Testis (tissue), 3 donors: ENCODE results near the gene TRIM46. TPM values are rescaled to one million over a fixed set of nuclear protein-coding genes. Genes with fewer than 3 reads are reported as not detected.

Source experiments
- microRNA counts, 2 donors: library from miRNA; unstranded; fragments of <30 nt; microRNA quantifications; one replicate each; lab custom pipeline; 2016
- polyA plus RNA-seq: library from polyadenylated mRNA; stranded (reverse); fragments of 350-450 nt; fragmentation: Illumina TruSeq; extraction: RNeasy Lipid Tissue Mini Kit (QIAGEN cat#74804); gene quantifications from one replicate; pipeline ENCODE4 v1.2.3, GENCODE V29; 2014; ENCODE audit warnings: low read depth, low replicate concordance; ENCODE audit not compliant: insufficient read depth
- small RNA-seq, 2 donors: library from RNA; depleted of rRNA; stranded (forward); fragments of <200 nt; gene quantifications; one replicate each; pipeline ENCODE3, GENCODE V24; 2016
- total RNA-seq, 2 donors: library from RNA; depleted of rRNA; stranded (reverse); fragments of >200 nt; gene quantifications; one replicate each; pipeline ENCODE4 v1.2.3, GENCODE V29; 2016

Gene TRIM46
- total and polyA plus RNA-seq, 3 donors from 2014 or later: 3.7 to 4.0 (median 3.9) TPM

MicroRNA genes within 50 kb of the gene (microRNA counts, 767-probe panel; counts per million panel counts)
- 0 to 152 counts per million in 2 donors for microRNA hsa-miR-92b-3p (lab: Ali Mortazavi, UCI)

Small RNAs within 50 kb of the gene (small RNA-seq; reads per million reads assigned to genes)
- 0 reads per million in 2 donors for gene HMGN2P18

Other genes starting within 250 kb of the TRIM46 start
- gene PMVK, start 237.1 kb upstream of the TRIM46 start, total RNA-seq: 10 to 100 TPM; 21.1 to 27.7 TPM
- 44.6 TPM for gene PMVK, start 237.1 kb upstream of the TRIM46 start, polyA plus RNA-seq
- 10 to 100 TPM; 84.1 to 87.1 TPM for gene PBXIP1, start 217.8 kb upstream of the TRIM46 start, total RNA-seq
- gene PBXIP1, start 217.8 kb upstream of the TRIM46 start, polyA plus RNA-seq: 111 TPM
- gene PYGO2, start 212.1 kb upstream of the TRIM46 start, total RNA-seq: 10 to 100 TPM; 31.0 to 34.9 TPM
- 33.2 TPM for gene PYGO2, start 212.1 kb upstream of the TRIM46 start, polyA plus RNA-seq
- gene SHC1, start 203.1 kb upstream of the TRIM46 start, total RNA-seq: 10 to 100 TPM; 47.9 to 59.3 TPM
- 49.0 TPM for gene SHC1, start 203.1 kb upstream of the TRIM46 start, polyA plus RNA-seq
- gene CKS1B, start 199.2 kb upstream of the TRIM46 start, total RNA-seq: 10 to 100 TPM; 45.5 to 84.3 TPM
- gene CKS1B, start 199.2 kb upstream of the TRIM46 start, polyA plus RNA-seq: 100 TPM
- 10 to 100 TPM; 26.5 to 35.0 TPM for gene FLAD1, start 190.5 kb upstream of the TRIM46 start, total RNA-seq
- gene FLAD1, start 190.5 kb upstream of the TRIM46 start, polyA plus RNA-seq: 46.5 TPM
- gene LENEP, start 180.3 kb upstream of the TRIM46 start, total RNA-seq: 1 to 10 TPM in 1 of 2 donors, not detected in 1; 1.1 TPM
- gene LENEP, start 180.3 kb upstream of the TRIM46 start, polyA plus RNA-seq: not detected
- 10 to 100 TPM; 21.1 to 22.4 TPM for gene ZBTB7B, start 171.0 kb upstream of the TRIM46 start, total RNA-seq
- gene ZBTB7B, start 171.0 kb upstream of the TRIM46 start, polyA plus RNA-seq: 18.6 TPM
- 10 to 100 TPM in 1 of 2 donors, 1 to 10 TPM in 1; 9.9 to 14.4 TPM for gene DCST2, start 140.1 kb upstream of the TRIM46 start, total RNA-seq
- 20.4 TPM for gene DCST2, start 140.1 kb upstream of the TRIM46 start, polyA plus RNA-seq
- gene DCST1, start 140.0 kb upstream of the TRIM46 start, total RNA-seq: 1 to 10 TPM; 4.5 to 9.4 TPM
- 15.2 TPM for gene DCST1, start 140.0 kb upstream of the TRIM46 start, polyA plus RNA-seq
- 10 to 100 TPM; 30.7 to 34.5 TPM for gene ADAM15, start 122.5 kb upstream of the TRIM46 start, total RNA-seq
- 42.6 TPM for gene ADAM15, start 122.5 kb upstream of the TRIM46 start, polyA plus RNA-seq
- 1 to 10 TPM; 5.3 to 6.9 TPM for gene EFNA4, start 110.1 kb upstream of the TRIM46 start, total RNA-seq
- 6.0 TPM for gene EFNA4, start 110.1 kb upstream of the TRIM46 start, polyA plus RNA-seq
- gene EFNA3, start 95.0 kb upstream of the TRIM46 start, total RNA-seq: 1 to 10 TPM; 7.5 to 7.7 TPM
- gene EFNA3, start 95.0 kb upstream of the TRIM46 start, polyA plus RNA-seq: 9.9 TPM
- gene EFNA1, start 46.0 kb upstream of the TRIM46 start, total RNA-seq: 10 to 100 TPM; 13.1 to 14.5 TPM
- 13.0 TPM for gene EFNA1, start 46.0 kb upstream of the TRIM46 start, polyA plus RNA-seq
- gene SLC50A1, start 38.0 kb upstream of the TRIM46 start, total RNA-seq: 10 to 100 TPM; 25.2 to 30.0 TPM
- 33.7 TPM for gene SLC50A1, start 38.0 kb upstream of the TRIM46 start, polyA plus RNA-seq
- gene DPM3, start 33.3 kb upstream of the TRIM46 start, total RNA-seq: 100 to 1,000 TPM in 1 of 2 donors, 10 to 100 TPM in 1; 69.9 to 104 TPM
- gene DPM3, start 33.3 kb upstream of the TRIM46 start, polyA plus RNA-seq: 77.7 TPM
- 100 to 1,000 TPM; 242 to 255 TPM for gene KRTCAP2, start 545 bp upstream of the TRIM46 start, total RNA-seq
- 397 TPM for gene KRTCAP2, start 545 bp upstream of the TRIM46 start, polyA plus RNA-seq
- 10 to 100 TPM; 37.1 to 68.1 TPM for gene THBS3, start 34.0 kb downstream of the TRIM46 start, total RNA-seq
- gene THBS3, start 34.0 kb downstream of the TRIM46 start, polyA plus RNA-seq: 82.9 TPM
- 100 to 1,000 TPM in 1 of 2 donors, 10 to 100 TPM in 1; 77.1 to 118 TPM for gene MTX1, start 34.8 kb downstream of the TRIM46 start, total RNA-seq
- gene MTX1, start 34.8 kb downstream of the TRIM46 start, polyA plus RNA-seq: 161 TPM
- gene ENTREP3, start 81.6 kb downstream of the TRIM46 start, total RNA-seq: 10 to 100 TPM; 14.3 to 15.8 TPM
- 27.9 TPM for gene ENTREP3, start 81.6 kb downstream of the TRIM46 start, polyA plus RNA-seq
- gene SCAMP3, start 88.5 kb downstream of the TRIM46 start, total RNA-seq: 10 to 100 TPM; 70.9 to 80.6 TPM
- gene SCAMP3, start 88.5 kb downstream of the TRIM46 start, polyA plus RNA-seq: 63.0 TPM
- gene CLK2, start 99.7 kb downstream of the TRIM46 start, total RNA-seq: 10 to 100 TPM; 52.8 to 54.1 TPM
- gene CLK2, start 99.7 kb downstream of the TRIM46 start, polyA plus RNA-seq: 37.0 TPM
- 1 to 10 TPM; 3.5 to 3.8 TPM for gene HCN3, start 103.6 kb downstream of the TRIM46 start, total RNA-seq
- 2.2 TPM for gene HCN3, start 103.6 kb downstream of the TRIM46 start, polyA plus RNA-seq
- under 1 TPM; 0.25 to 0.87 TPM for gene PKLR, start 127.6 kb downstream of the TRIM46 start, total RNA-seq
- gene PKLR, start 127.6 kb downstream of the TRIM46 start, polyA plus RNA-seq: 2.0 TPM
- 10 to 100 TPM; 51.6 to 81.6 TPM for gene FDPS, start 135.0 kb downstream of the TRIM46 start, total RNA-seq
- gene FDPS, start 135.0 kb downstream of the TRIM46 start, polyA plus RNA-seq: 127 TPM
- 10 to 100 TPM; 13.9 to 14.9 TPM for gene RUSC1, start 147.0 kb downstream of the TRIM46 start, total RNA-seq
- gene RUSC1, start 147.0 kb downstream of the TRIM46 start, polyA plus RNA-seq: 10.8 TPM